ENCODE data around the gene CACNG6.
"Not testable (repeated sequence)": the region's sequence is repeated elsewhere in the genome, so short reads cannot be mapped to it uniquely, and the experiment has no call there.

Gene CACNG6

DNA sequence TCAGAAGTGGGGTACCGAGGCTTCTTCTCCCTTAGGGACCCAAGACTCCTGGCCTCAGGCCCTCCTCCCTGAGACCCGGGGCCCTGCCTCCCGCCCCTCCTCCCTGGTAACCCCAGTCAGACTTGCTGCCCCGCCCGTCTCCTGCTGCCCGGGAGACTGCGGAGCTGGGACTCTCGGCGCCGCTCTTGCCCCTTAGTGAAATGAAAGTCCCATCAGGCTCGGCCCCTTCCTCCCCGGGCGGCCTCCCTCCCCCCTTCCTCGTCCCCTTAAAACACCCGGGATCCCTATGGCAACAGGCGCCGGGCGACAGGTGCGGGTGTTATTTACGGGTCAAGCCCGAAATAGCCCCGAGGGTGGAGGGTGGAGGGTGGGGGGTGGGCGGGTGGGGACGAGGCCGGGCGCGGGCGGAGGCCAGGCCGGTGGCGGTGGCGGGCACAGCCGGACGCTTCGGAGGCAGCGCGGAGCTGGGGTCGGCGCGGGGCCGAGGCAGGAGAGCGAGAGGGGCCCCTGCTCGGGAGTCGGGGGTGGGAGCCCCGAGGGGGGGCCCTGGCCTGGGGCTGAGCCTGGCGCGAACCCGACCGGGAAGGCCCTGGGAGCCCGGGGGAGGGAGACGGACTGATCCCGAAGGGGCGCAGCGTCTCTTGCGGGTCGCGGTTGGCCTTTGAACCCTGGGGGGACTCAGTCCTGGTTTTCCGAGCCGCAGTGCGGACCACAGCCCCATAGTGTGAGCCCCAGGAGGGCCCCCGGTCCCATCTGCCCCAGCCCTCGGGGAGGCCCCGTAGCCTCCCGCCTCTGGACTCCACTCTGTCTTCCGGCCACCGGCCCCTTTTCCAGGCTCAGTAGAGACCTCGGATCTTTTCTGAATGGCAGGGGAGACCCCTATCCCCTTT lies at the start of gene CACNG6:
TSS of gene CACNG6 (plus strand) at position 414 of the 890 bp plus-strand sequence. CDS start 1,241 bp downstream, outside the sequence.
- no peak for DNase-seq

- no peak for DNase-seq
Measured at GRCh38 chr19:53942001-53942786, 49.2 kb upstream of the CACNG6 start.

DNA sequence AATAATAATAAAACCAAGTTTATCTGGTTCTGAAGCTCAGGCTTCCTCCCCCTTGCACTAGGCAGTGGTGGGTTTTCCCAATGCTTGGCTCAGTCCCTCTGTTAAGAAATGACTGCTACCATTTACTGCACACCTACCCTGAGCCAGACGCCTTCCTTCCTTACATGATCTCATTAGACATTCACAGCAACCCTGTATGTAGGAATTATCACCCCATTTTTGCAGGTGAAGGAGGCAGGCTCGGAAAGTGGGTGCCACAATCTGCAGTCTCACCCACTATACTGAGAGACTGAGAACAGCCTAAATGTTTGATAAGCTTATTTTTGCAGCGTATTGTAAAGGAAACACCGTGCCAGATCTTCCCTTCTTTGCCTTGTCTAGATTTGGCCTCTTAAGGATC lies 47.0 kb upstream of the CACNG6 start:
- DNase-seq: no peak

GRCh38 chr19:53944933-53945332 lies 46.5 kb upstream of the CACNG6 start:
- no peak for DNase-seq

DNA sequence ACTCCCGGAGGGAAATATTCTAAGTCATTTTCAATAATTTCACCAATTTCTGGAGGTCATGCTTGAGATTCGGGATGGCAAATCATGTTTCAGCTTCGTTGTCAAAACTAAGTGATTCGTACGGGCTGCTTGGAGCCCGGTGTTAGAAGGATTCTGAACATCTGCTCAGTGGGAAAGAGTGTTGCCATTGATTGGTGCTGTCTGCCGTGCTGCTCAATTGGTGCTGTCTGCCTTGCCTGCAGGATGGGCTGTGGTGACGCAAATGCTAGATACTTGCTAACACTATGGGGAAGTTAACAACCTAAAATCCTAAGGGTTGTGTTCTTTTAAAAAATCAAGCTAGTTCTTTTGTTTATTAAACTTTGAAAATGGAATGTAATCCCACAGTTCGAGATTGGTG lies 46.0 kb upstream of the CACNG6 start:
- DNase-seq: no peak

GRCh38 chr19:53945998-53946397 lies 45.4 kb upstream of the CACNG6 start:
- no peak for DNase-seq

- no peak for DNase-seq
Measured at GRCh38 chr19:53947624-53948023, 43.8 kb upstream of the CACNG6 start.

DNA sequence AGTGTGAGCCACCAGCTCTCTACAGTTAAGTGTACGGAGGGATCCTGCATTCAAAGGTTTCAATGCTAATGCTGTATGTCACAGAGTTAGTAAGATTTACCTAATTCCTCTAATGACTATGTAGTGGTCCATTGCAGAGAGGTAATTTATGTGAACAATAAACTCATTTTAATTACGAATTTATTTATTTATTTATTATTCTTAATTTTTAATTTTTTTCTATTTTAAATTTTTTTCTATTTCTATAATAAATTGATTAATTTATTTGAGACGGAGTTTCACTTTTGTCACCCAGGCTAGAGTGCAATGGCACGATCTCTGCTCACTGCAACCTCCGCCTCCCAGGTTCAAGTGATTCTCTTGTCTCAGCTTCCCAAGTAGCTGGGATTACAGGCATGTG lies 42.8 kb upstream of the CACNG6 start:
- not testable (repeated sequence) for DNase-seq

GRCh38 chr19:53951436-53951835 lies 40.0 kb upstream of the CACNG6 start:
- DNase-seq: no peak

GRCh38 chr19:53951947-53952346 lies 39.5 kb upstream of the CACNG6 start:
- DNase-seq: no peak

GRCh38 chr19:53953383-53953782 lies 38.1 kb upstream of the CACNG6 start:
- no peak for DNase-seq

DNA sequence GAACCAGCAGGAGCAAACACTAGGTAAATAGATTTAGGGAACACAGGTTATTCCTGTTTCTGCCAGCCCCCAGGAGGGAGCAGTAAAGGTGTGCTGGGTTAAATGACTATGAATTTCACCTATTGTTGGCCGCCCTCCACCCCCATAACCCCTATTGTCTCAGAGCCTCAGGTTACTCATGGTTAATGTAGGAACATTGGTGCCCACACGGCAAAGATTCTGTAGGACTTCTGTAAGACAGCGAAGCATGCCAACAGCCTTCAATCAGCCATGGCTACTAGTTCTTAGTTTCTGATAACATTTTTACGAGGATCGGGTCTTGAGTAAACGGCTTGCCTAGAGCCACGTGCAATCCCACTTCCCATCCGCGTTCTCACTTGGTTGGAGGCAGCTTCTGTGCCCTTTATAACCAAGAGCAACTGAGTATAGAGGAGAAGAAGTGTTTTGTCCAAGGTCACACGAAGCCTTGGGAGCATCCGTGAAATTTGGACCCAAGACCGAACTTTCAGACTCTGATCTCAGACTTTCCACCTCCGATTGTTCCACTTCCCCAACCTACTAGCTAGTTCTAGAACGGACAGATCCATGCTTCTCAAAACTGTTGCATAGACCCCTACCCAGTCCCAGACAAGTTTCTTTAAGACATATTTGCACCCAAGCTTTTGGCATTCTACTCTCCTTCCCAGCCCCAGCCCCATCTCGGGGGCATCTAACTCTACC lies 33.8 kb upstream of the CACNG6 start:
- DNase-seq: no peak

DNA sequence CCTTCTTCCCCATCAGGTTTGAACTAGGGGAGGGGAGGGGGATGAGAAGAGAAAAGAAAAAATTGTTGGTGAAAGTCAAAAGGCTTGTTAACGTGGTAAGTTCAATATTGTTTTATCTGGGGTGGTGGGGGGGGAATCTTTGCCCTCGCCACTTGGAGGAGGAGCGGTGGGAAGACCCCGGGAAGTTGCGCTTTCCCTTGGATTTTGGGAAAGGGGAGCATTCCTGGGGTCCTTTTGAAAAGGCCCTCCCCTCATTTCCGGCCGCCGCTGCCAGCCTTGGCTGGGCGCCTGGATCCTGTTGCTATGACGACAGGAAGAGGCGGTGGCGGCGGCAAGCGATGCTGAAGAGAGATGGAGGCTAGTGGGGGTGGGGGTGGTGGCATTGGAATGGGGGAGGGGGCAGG lies 33.3 kb upstream of the CACNG6 start:
- peak; percentile 20 for DNase-seq

DNA sequence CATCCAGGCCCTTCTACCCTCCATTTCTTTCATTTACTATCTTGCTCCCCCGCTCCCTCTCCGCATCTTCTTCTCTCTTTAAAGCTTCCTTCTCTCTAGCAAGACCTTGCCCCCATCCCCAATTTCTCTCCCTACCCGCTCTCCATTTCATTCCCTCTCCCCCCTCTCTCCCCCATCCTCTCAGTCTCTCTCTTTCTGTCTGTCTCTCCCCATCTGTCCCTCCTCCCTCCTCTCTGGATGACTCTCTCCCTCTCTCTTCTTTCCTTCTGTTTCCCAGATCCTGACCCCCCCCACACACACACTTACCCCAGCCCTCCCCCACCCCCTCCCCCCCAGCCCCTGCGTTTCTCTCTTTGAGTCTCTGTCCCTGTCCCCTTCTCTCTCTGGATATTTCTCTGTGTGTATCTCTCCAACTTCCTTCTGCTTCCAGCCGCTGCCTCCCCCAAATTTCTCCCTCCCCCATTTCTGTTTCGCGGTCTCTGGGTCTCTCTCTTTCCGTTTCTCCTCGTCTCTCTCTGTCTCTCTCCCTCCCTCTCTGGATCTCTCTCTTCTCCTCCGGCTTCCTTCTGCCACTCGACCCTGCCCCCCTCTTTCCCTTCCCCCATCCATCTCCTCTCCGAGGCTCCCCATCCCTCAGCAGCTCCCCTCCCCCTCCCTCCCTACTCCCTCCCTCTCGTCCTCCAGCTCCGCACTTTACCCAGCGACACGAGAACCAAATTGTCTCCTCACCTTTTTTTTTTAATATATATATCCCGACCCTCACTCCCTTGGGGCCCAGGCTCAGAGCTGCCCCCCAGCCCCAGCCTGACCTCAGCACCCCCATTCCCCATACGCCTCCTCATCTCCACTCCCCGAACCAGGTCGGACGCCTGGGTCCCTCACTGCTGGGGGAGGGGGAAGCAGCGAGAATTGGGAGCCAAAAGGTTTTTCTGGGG lies 32.3 kb upstream of the CACNG6 start:
- DNase-seq: no peak

- DNase-seq: no peak
Measured at GRCh38 chr19:53960187-53960586, 31.2 kb upstream of the CACNG6 start.

DNA sequence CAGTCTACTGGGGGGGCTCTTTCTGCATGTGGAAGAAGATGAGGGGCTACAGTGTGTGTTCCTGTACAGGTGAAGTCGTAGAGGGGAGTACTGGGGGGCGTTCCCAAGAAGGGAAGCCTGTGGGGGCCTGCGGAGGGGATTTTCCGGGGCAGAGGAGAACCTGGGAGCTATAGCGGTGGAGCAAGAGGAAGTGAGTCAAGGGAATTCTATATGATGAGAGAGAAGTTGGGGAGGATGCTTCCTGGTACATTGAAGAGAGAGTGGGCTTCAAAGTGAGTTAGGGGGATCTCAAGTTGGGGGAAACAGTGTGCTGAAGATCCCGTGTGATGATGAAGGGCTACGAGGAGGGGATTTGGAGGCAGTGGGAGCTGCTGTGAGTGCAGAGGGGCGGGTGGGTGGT lies 30.6 kb upstream of the CACNG6 start:
- DNase-seq: no peak

DNA sequence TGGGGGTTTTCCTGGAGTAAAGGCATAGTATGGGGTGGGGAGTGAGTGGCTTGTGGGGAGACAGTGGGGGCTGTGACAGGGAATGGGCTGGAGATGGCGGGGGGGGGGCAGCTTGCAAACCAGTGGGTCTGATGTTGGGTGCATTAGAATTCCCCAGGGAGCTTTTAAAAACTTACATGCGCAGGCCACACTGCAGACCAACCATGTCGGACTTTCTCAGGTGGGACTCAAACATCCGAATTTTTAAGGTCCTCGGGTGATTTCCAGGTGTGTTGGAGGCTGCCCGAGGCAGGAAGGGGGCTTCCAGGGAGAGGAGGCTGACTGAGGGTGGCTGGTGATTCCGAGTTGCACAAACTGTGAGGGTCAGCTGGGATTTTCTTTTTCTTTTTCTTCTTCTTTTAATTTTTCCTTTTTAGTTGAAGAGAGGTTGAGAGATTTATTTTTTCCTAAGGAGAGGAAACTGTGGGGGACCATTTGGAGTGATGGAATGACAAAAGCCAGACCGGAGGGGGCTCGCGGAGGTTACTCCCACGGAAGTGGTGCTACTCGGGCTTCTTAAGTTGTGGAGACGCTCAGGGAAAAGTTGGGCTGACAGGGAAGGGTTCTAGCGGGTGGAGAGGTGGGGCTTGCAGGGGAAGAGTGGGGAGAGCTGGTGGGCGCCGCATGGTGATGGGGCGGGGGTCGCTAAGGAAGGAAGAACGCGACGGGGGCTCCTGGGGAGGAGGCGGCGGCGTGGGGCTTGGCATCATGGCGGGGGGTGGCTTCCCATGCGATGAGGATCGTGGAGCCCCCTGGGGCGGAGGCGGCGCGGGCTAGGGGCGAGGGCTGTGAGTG lies 29.7 kb upstream of the CACNG6 start:
- DNase-seq: no peak

- DNase-seq: no peak
Measured at GRCh38 chr19:53962887-53963431, 28.5 kb upstream of the CACNG6 start, which contains the start of gene CACNG8. CACNG8 (plus strand) TSS chr19:53962937.

DNA sequence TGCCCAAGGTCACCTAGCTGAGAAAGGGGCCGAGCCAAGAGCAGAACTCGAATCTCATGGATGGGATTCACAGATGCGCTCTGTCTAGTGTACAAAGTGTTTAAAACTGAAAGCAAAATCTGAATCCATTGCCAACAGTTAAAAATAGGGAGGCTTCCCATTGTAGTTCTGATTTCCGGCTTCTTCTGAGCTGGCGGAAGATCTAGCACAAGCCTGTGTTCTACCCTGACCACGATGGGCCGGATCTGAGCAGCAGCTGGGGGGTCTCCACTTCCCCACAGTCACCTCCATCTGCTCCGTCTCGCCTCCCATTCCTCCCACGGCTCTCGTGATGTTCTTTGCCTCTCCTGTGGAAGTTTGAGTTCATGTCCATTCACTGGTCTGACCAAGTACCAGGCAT lies 26.3 kb upstream of the CACNG6 start:
- no peak for DNase-seq

DNA sequence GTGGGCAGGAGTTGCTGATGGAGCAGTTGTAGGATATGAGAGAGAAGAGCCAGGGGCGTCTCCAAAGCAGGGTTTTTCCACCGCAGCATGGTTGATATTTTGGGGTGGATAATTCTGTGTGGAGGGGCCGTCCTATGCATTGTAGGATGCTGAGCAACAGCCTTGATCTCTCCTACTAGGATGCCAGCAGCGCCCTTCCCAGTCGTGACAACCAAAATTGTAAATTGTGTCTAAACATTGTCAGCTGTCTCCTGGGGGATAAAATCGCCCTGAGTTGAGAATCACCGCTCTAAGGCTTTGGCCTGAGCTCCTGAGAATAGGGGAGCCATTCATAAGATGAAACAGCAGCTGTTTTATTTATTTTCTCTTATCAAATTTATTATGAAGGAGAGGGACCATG lies 24.5 kb upstream of the CACNG6 start:
- no peak for DNase-seq

- no peak for DNase-seq
Measured at GRCh38 chr19:53969366-53969765, 22.1 kb upstream of the CACNG6 start.
